Colonic mucosa (tissue), 4 donors: Measurements from ENCODE around the gene CYP1B1. TPM values are rescaled to one million over a fixed set of nuclear protein-coding genes. Genes with fewer than 3 reads are reported as not detected.

Experiments
- DNase-seq: peaks from one replicate; pipeline ENCODE4 v3.0.0-alpha.2; 2020
- H3K27ac ChIP-seq: fragments of 200-600 bp; one replicate; pipeline ENCODE4 v1.8.0; 2021
- H3K27me3 ChIP-seq: fragments of 200-600 bp; one replicate; pipeline ENCODE4 v1.8.0; 2021
- H3K36me3 ChIP-seq: fragments of 200-600 bp; one replicate; pipeline ENCODE4 v1.8.0; 2021
- H3K4me1 ChIP-seq: fragments of 200-600 bp; one replicate; pipeline ENCODE4 v1.8.0; 2021; ENCODE audit warnings: mild to moderate bottlenecking
- H3K4me3 ChIP-seq: fragments of 200-600 bp; one replicate; pipeline ENCODE4 v1.8.0; 2021
- H3K9ac ChIP-seq, 2 donors: one replicate each; pipeline ENCODE4 v1.7.0; 2013; ENCODE audit warnings: control low read depth in 2 of 2, low read depth in 2 of 2, low read length in 2 of 2
- H3K9me3 ChIP-seq: fragments of 200-600 bp; one replicate; pipeline ENCODE4 v1.8.0; 2021
- intact Hi-C: fragments of 100-400 bp; cut with DNase I; formaldehyde crosslinking; loops from one replicate; pipeline ENCODE4 v1.14.1; 2022
- total RNA-seq, 2 donors: library from RNA; stranded (reverse); fragmentation: NEBNext Ultra II Directional in 1 of 2; extraction: Animal tissue kit (Norgen Biotek cat#: 25700) in 1 of 2; gene quantifications; one replicate each; pipeline ENCODE4 v1.2.1, GENCODE V29; 2021
- TF ChIP-seq, protein P1 (sequence below): fragments of 200-600 bp; IDR thresholded peaks from one replicate; pipeline ENCODE4 v1.8.0; 2022; ENCODE audit warnings: antibody characterized with exemption, mild to moderate bottlenecking
- donor health status: healthy.
- donor health status: DM: no; HTN: no; CAD: no.
- donor health status: DM: no; HTN: no; CAD: no.

CYP1B1 gene
- total RNA-seq, 2 donors from 2014 or later: 1.3 to 3.5 TPM

GRCh38 chr2:38038682-38039081 lies 37.3 kb downstream of the CYP1B1 start:
- Histone ChIP-seq H3K4me1 (no peaks in the 10 kb centered on the region), H3K4me3 (no peak overlapping the region), H3K27ac (no peak overlapping the region), H3K9ac (no peak overlapping the region), H3K27me3 (no peaks in the 10 kb centered on the region), H3K36me3 (no peaks in the 10 kb centered on the region), H3K9me3 (no peaks in the 10 kb centered on the region)
- intact Hi-C loops: no loop called here
- TF ChIP-seq, protein P1, sequence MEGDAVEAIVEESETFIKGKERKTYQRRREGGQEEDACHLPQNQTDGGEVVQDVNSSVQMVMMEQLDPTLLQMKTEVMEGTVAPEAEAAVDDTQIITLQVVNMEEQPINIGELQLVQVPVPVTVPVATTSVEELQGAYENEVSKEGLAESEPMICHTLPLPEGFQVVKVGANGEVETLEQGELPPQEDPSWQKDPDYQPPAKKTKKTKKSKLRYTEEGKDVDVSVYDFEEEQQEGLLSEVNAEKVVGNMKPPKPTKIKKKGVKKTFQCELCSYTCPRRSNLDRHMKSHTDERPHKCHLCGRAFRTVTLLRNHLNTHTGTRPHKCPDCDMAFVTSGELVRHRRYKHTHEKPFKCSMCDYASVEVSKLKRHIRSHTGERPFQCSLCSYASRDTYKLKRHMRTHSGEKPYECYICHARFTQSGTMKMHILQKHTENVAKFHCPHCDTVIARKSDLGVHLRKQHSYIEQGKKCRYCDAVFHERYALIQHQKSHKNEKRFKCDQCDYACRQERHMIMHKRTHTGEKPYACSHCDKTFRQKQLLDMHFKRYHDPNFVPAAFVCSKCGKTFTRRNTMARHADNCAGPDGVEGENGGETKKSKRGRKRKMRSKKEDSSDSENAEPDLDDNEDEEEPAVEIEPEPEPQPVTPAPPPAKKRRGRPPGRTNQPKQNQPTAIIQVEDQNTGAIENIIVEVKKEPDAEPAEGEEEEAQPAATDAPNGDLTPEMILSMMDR: no peak
- DNase-seq: no peak

- no peaks in the 10 kb centered on the region for H3K27me3 ChIP-seq
- no peak overlapping the region for H3K27ac ChIP-seq
- H3K9me3 ChIP-seq: no peaks in the 10 kb centered on the region
- no peak for DNase-seq
- peak overlapping the region in 1 of 2 donors; percentile 29 for H3K9ac ChIP-seq
- H3K4me1 ChIP-seq: no peaks in the 10 kb centered on the region
- H3K36me3 ChIP-seq: no peaks in the 10 kb centered on the region
- no peak overlapping the region for H3K4me3 ChIP-seq
- TF ChIP-seq, protein P1: no peak
- intact Hi-C loops: no loop called here
Observed at GRCh38 chr2:38037757-38038621, 38.0 kb downstream of the CYP1B1 start.

DNA sequence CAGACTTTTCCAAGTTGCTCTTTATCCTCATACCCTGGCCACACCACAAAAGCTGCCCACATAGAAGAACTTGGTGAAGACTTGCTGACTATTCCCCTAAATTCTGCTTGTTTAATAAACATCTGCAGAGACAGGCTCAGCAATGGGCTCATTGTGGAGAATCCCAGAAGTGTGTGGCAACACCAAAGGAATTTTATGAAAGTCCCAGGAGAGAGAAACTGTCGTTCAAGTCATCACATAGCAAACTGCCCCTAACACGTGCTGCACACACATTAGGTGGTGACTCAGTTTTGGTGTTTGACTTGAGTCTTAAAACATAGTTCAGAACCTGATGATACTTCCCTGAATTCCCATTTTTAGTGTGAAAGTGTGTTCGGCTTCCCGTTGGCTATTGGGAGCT lies 38.6 kb downstream of the CYP1B1 start:
- no peak overlapping the region for H3K4me3 ChIP-seq
- H3K9me3 ChIP-seq: no peaks in the 10 kb centered on the region
- TF ChIP-seq, protein P1: no peak
- no peak for DNase-seq
- no peaks in the 10 kb centered on the region for H3K27me3 ChIP-seq
- H3K36me3 ChIP-seq: no peaks in the 10 kb centered on the region
- H3K9ac ChIP-seq: no peak overlapping the region
- intact Hi-C loops: no loop called here
- H3K27ac ChIP-seq: no peak overlapping the region
- no peaks in the 10 kb centered on the region for H3K4me1 ChIP-seq

DNA sequence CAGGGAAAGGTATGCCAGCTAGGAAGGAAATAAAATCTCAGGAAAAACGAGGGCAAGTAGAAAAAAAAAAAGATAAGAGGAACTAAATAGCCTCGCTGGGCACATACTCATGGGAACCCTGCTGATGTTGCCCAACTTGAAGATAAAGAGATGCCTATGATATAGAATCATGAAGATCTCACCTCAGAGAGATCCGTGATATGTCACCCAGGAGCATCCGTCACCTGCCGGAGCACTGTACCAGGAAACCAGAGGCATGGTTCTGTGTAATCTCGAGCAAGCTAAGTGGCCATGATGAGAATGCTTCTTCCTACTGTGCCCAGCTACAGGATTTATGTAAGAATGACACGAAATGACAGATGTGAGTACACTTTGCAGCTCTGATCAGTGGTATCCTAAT lies 40.0 kb downstream of the CYP1B1 start:
- TF ChIP-seq, protein P1: no peak
- H3K27me3 ChIP-seq: no peaks in the 10 kb centered on the region
- H3K36me3 ChIP-seq: no peaks in the 10 kb centered on the region
- DNase-seq: no peak
- H3K4me1 ChIP-seq: no peaks in the 10 kb centered on the region
- no peaks in the 10 kb centered on the region for H3K9me3 ChIP-seq
- no peak overlapping the region for H3K27ac ChIP-seq
- H3K4me3 ChIP-seq: no peak overlapping the region
- intact Hi-C loops: no loop called here
- H3K9ac ChIP-seq: no peak overlapping the region

- H3K27ac ChIP-seq: no peak overlapping the region
- H3K9me3 ChIP-seq: no peaks in the 10 kb centered on the region
- intact Hi-C loops: no loop called here
- no peak overlapping the region for H3K9ac ChIP-seq
- no peak overlapping the region for H3K4me3 ChIP-seq
- TF ChIP-seq, protein P1: no peak
- H3K27me3 ChIP-seq: no peaks in the 10 kb centered on the region
- no peaks in the 10 kb centered on the region for H3K4me1 ChIP-seq
- no peak for DNase-seq
- no peaks in the 10 kb centered on the region for H3K36me3 ChIP-seq
Observed at GRCh38 chr2:38033646-38034045, 42.3 kb downstream of the CYP1B1 start.
